ENCODE measurements around the gene CDK18. TPM values are rescaled to one million over a fixed set of nuclear protein-coding genes. Genes with fewer than 3 reads are reported as not detected.
"Not testable (repeated sequence)": the region's sequence is repeated elsewhere in the genome, so short reads cannot be mapped to it uniquely, and the experiment has no call there.

The CDK18 gene
- total and polyA plus RNA-seq, 9 of the 15 experiments (the other 6 are each of a cell fraction or from before 2014, with no cell fraction given) = 0.05 to 0.69 (median 0.17) TPM; not detected in 2

GRCh38 chr1:205478985-205479384 lies 25.5 kb upstream of the CDK18 start:
- in situ Hi-C loops (cut with MboI); DNase-seq (ENCODE audit: extremely low read depth in 1 of 4, low spot score in 3 of 4); POLR2A ChIA-PET: not testable (repeated sequence)

GRCh38 chr1:205480349-205480985 lies 24.0 kb upstream of the CDK18 start:
- no TSS peak for BruUV-seq (replicated peaks)
- POLR2A ChIA-PET = interaction anchor here (0.6 to 0.9 kb wide), 2 partner anchors 65 to 84 kb away, joined by 3 to 4 read pairs; no protein-coding TSS in a partner anchor
- WGBS (ENCODE audit: insufficient coverage, low coverage, missing lambda C conversion rate) = 4% methylated on average over 16 of the region's 17 CpGs
- TF ChIP-seq KAT2B (IDR thresholded peaks at IDR 0.05; ENCODE audit: low read depth, low read length) = no peak
- no peak for TF ChIP-seq E2F3 (CRISPR knock-in tag; IDR thresholded peaks at IDR 0.05)
- TF ChIP-seq GABPB2 (CRISPR knock-in tag; conservative IDR thresholded peaks at IDR 0.05) = no peak
- no peak for TF ChIP-seq CSDE1 (IDR thresholded peaks at IDR 0.05)
- no peak for TF ChIP-seq ZNF436 (CRISPR knock-in tag; IDR thresholded peaks at IDR 0.05)
- H3K27ac ChIP-seq (ENCODE audit: extremely low read depth, low read depth, low read length) = no peak overlapping the region
- FAIRE-seq = no peak
- ATAC-seq = no peak
- no peaks in the 10 kb centered on the region for H3K9me1 ChIP-seq (ENCODE audit: control insufficient read depth, insufficient read depth, low read length)
- peaks cover 0 to 7% of the 10 kb centered on the region in 2 experiments; a peak in 1 of 5 replicates for H3K4me1 ChIP-seq (replicated peaks in 1 of 2; ENCODE audit: control insufficient read depth in 2 of 2, insufficient read depth in 2 of 2, low read length in 2 of 2)
- no peak overlapping the region for H3K4me3 ChIP-seq
- intact Hi-C loops (cut with micrococcal nuclease) (no loop called here), in situ Hi-C loops (cut with MboI) (loop anchor here (10.0 kb wide), 1 partner anchor 126 kb away; the partner anchor contains the start of gene KLHDC8A)
- no peaks in the 10 kb centered on the region for H3K36me3 ChIP-seq (ENCODE audit: control insufficient read depth, insufficient read depth, low read length)
- DNase-seq (ENCODE audit: extremely low read depth in 1 of 4, low spot score in 3 of 4) = no peak
- no peak overlapping the region for H2AFZ ChIP-seq (ENCODE audit: low read depth, low read length)
- H3K4me2 ChIP-seq (ENCODE audit: insufficient read depth, low read length) = no peak overlapping the region
- peaks cover 33% of the 10 kb centered on the region for H4K20me1 ChIP-seq (replicated peaks; ENCODE audit: control insufficient read depth, insufficient read depth, low read length)
- H3K9me3 ChIP-seq (replicated peaks; ENCODE audit: control insufficient read depth, insufficient read depth, low read depth, low read length) = no peaks in the 10 kb centered on the region
- H3K27me3 ChIP-seq (ENCODE audit: control insufficient read depth in 2 of 2, insufficient read depth in 2 of 2, low read length in 2 of 2) = peaks cover 33 to 67% of the 10 kb centered on the region in 2 experiments
- CTCF ChIA-PET (ENCODE audit: low intra/inter-chr PET ratio) = interaction anchor here (0.6 kb wide), 1 partner anchor 308 kb away, joined by 3 read pairs; no protein-coding TSS in a partner anchor
- no peak overlapping the region for H3K9ac ChIP-seq (ENCODE audit: insufficient read depth in 1 of 2, low read depth in 2 of 2, low read length in 2 of 2)
- H3K79me2 ChIP-seq (ENCODE audit: control insufficient read depth, insufficient read depth, low read length) = no peaks in the 10 kb centered on the region

More at GRCh38 chr1:205478985-205479384, 25.5 kb upstream of the CDK18 start:
- CTCF ChIA-PET (ENCODE audit: low intra/inter-chr PET ratio) = interaction anchor here (0.7 kb wide), 1 partner anchor 90 kb away, joined by 3 read pairs; no protein-coding TSS in a partner anchor
- Histone ChIP-seq H3K27me3 (ENCODE audit: control insufficient read depth in 2 of 2, insufficient read depth in 2 of 2, low read length in 2 of 2) (peaks cover 28 to 56% of the 10 kb centered on the region in 2 experiments), H4K20me1 (replicated peaks; ENCODE audit: control insufficient read depth, insufficient read depth, low read length) (peaks cover 25% of the 10 kb centered on the region)
- FAIRE-seq; H3K4me2 ChIP-seq (ENCODE audit: insufficient read depth, low read length); BruUV-seq (replicated peaks); ATAC-seq; H3K79me2 ChIP-seq (ENCODE audit: control insufficient read depth, insufficient read depth, low read length); intact Hi-C loops (cut with micrococcal nuclease); H3K4me1 ChIP-seq (replicated peaks in 1 of 2; ENCODE audit: control insufficient read depth in 2 of 2, insufficient read depth in 2 of 2, low read length in 2 of 2); H2AFZ ChIP-seq (ENCODE audit: low read depth, low read length); H3K27ac ChIP-seq (ENCODE audit: extremely low read depth, low read depth, low read length); H3K9ac ChIP-seq (ENCODE audit: insufficient read depth in 1 of 2, low read depth in 2 of 2, low read length in 2 of 2); H3K9me1 ChIP-seq (ENCODE audit: control insufficient read depth, insufficient read depth, low read length); H3K9me3 ChIP-seq (replicated peaks; ENCODE audit: control insufficient read depth, insufficient read depth, low read depth, low read length); H3K36me3 ChIP-seq (ENCODE audit: control insufficient read depth, insufficient read depth, low read length); H3K4me3 ChIP-seq: not testable (repeated sequence)
- 0% methylated on average over 2 of the region's 2 CpGs for WGBS (ENCODE audit: insufficient coverage, low coverage, missing lambda C conversion rate)
- TF ChIP-seq BCOR (IDR thresholded peaks at IDR 0.05) = peak; percentile 12; the same call in 1 of the 2 replicates
- peak; percentile 99 for TF ChIP-seq ZNF121 (CRISPR knock-in tag; conservative IDR thresholded peaks at IDR 0.05)
